K562 (cell line): Measurements from ENCODE around the gene HINT2. TPM values are rescaled to one million over a fixed set of nuclear protein-coding genes. Genes with fewer than 3 reads are reported as not detected.

Source experiments
- ATAC-seq: fragments of 200-7000 bp; cut with Tn5 transposase; 3 replicates; pipeline ENCODE4 v1.9.1; 2020; ENCODE audit warnings: moderate library complexity
- BruUV-seq: library from RNA; stranded (reverse); fragments of 400-500 nt; replicated peaks from 2 replicates; lab custom pipeline; 2021; lab: Mats Ljungman, UMichigan
- CTCF ChIA-PET: fragments of 300-600 bp; formaldehyde crosslinking; extraction: SDS; loops from one replicate; lab custom pipeline; 2021; ENCODE audit warnings: low intra/inter-chr PET ratio; lab: Yijun Ruan, JAX
- POLR2A ChIA-PET: fragments of 300-600, 350-650 bp; sonication (Branson Sonifier 250); formaldehyde crosslinking; extraction: SDS; loops from one replicate; lab custom pipeline; 2021; ENCODE audit warnings: antibody characterized with exemption, inconsistent platforms; lab: Yijun Ruan, JAX
- DNase-seq, 4 experiments: peaks; one replicate each; pipeline versions ENCODE4 v3.0.0 to v3.0.0-alpha.2; 2011 to 2018; ENCODE audit warnings: low spot score in 3 of 4, mixed read lengths in 3 of 4; ENCODE audit errors: extremely low read depth in 1 of 4
- FAIRE-seq: peaks from 2 replicates; lab custom pipeline; 2011; peaks lifted over from hg19 to GRCh38; lab: Jason Lieb, UNC
- H2AFZ ChIP-seq: 2 replicates; pipeline ENCODE4 v1.6.0; 2011; ENCODE audit warnings: low read depth, low read length, control low read depth, inconsistent platforms
- H3K27ac ChIP-seq: fragments of 200-600 bp; 3 replicates; pipeline ENCODE4 v1.8.0; 2011; ENCODE audit warnings: low read depth, mild to moderate bottlenecking, control low read depth, inconsistent platforms, low read length, moderate library complexity, mixed read lengths; ENCODE audit errors: extremely low read depth
- H3K27me3 ChIP-seq, 2 experiments: fragments of 300-600 bp in 1 of 2; 2 replicates in 1 of 2; 3 replicates in 1 of 2; pipeline versions ENCODE4 v1.6.0 to v1.8.0; 2011; ENCODE audit warnings: inconsistent platforms in 2 of 2, low read length in 2 of 2, mild to moderate bottlenecking in 1 of 2, mixed read lengths in 1 of 2, moderate library complexity in 1 of 2; ENCODE audit not compliant: control insufficient read depth in 2 of 2, insufficient read depth in 2 of 2
- H3K36me3 ChIP-seq: fragments of 300-600 bp; 3 replicates; pipeline ENCODE4 v1.8.0; 2011; ENCODE audit warnings: mild to moderate bottlenecking, low read length, inconsistent platforms; ENCODE audit not compliant: control insufficient read depth, insufficient read depth
- H3K4me1 ChIP-seq, 2 experiments: fragments of 200-600 bp in 1 of 2; replicated peaks in 1 of 2; 2 replicates in 1 of 2; 3 replicates in 1 of 2; pipeline versions ENCODE4 v1.5.1 to v1.8.0; 2011; ENCODE audit warnings: inconsistent platforms in 2 of 2, low read length in 2 of 2, mild to moderate bottlenecking in 1 of 2, mixed read lengths in 1 of 2, moderate library complexity in 1 of 2; ENCODE audit not compliant: control insufficient read depth in 2 of 2, insufficient read depth in 2 of 2
- H3K4me2 ChIP-seq: 2 replicates; pipeline ENCODE4 v1.6.1; 2011; ENCODE audit warnings: low read length, control low read depth, inconsistent platforms, mixed read lengths; ENCODE audit not compliant: insufficient read depth
- H3K4me3 ChIP-seq: fragments of 200-600 bp; sonication (generic), shearing (Covaris generic); 2 replicates; pipeline ENCODE4 v1.5.1; 2016; ENCODE audit warnings: control low read depth, inconsistent platforms
- H3K79me2 ChIP-seq: fragments of 200-600 bp; 3 replicates; pipeline ENCODE4 v1.8.0; 2011; ENCODE audit warnings: low read length, inconsistent platforms; ENCODE audit not compliant: control insufficient read depth, insufficient read depth
- H3K9ac ChIP-seq, 2 experiments: 2 replicates each; pipeline versions ENCODE4 v1.6.0 to v1.6.1; 2011; ENCODE audit warnings: low read depth in 2 of 2, low read length in 2 of 2, control low read depth in 1 of 2, inconsistent platforms in 1 of 2, mild to moderate bottlenecking in 1 of 2, mixed read lengths in 1 of 2; ENCODE audit not compliant: insufficient read depth in 1 of 2
- H3K9me1 ChIP-seq: one replicate; pipeline ENCODE4 v1.6.0; 2011; ENCODE audit warnings: inconsistent platforms, mild to moderate bottlenecking, low read length, moderate library complexity; ENCODE audit not compliant: control insufficient read depth, insufficient read depth
- H3K9me3 ChIP-seq: replicated peaks from 2 replicates; pipeline ENCODE4 v1.5.1; 2011; ENCODE audit warnings: low read depth, low read length, inconsistent platforms; ENCODE audit not compliant: control insufficient read depth, insufficient read depth
- H4K20me1 ChIP-seq: replicated peaks from 2 replicates; pipeline ENCODE4 v1.6.1; 2011; ENCODE audit warnings: low read length, inconsistent platforms, mixed read lengths; ENCODE audit not compliant: control insufficient read depth, insufficient read depth
- CSDE1 ChIP-seq, 2 experiments: fragments of 450-650 bp; IDR thresholded peaks; 2 replicates each; pipeline ENCODE4 v1.6.1; 2016; ENCODE audit warnings: mild to moderate bottlenecking in 1 of 2
- FOXJ3 ChIP-seq: sonication (generic); formaldehyde crosslinking; IDR thresholded peaks from 2 replicates; pipeline ENCODE4 v1.4.0; 2020; ENCODE audit warnings: mild to moderate bottlenecking, missing genetic modification reagents
- GATAD2A ChIP-seq: fragments of 450-650 bp; IDR thresholded peaks from 2 replicates; pipeline ENCODE4 v1.6.1; 2017
- HMG20B ChIP-seq: fragments of 250-450 bp; sonication (Bioruptor Pico); IDR thresholded peaks from 2 replicates; pipeline ENCODE4 v1.5.0; 2021; ENCODE audit warnings: mild to moderate bottlenecking
- HOMEZ ChIP-seq: fragments of 250-450 bp; sonication (Bioruptor Pico); IDR thresholded peaks from 2 replicates; pipeline ENCODE4 v1.4.0; 2020; ENCODE audit warnings: mild to moderate bottlenecking, moderate library complexity
- MIER1 ChIP-seq: fragments of 450-650 bp; IDR thresholded peaks from 2 replicates; pipeline ENCODE4 v1.6.1; 2016; ENCODE audit warnings: antibody characterized with exemption, mild to moderate bottlenecking, low read depth
- NCOR1 ChIP-seq: fragments of 450-650 bp; IDR thresholded peaks from 2 replicates; pipeline ENCODE4 v1.6.1; 2016; ENCODE audit warnings: mild to moderate bottlenecking, moderate library complexity
- PURB ChIP-seq: sonication (generic); formaldehyde crosslinking; IDR thresholded peaks from 2 replicates; pipeline ENCODE4 v1.9.0; 2021; ENCODE audit warnings: low read depth, mild to moderate bottlenecking, missing genetic modification reagents
- RBM39 ChIP-seq: fragments of 200-400 bp; formaldehyde crosslinking; optimal IDR thresholded peaks from 2 replicates; pipeline ENCODE3; 2018; ENCODE audit warnings: low read depth, low read length
- SLC30A9 ChIP-seq: fragments of 250-450 bp; sonication (Bioruptor Pico); IDR thresholded peaks from 2 replicates; pipeline ENCODE4 v1.8.0; 2022; ENCODE audit warnings: mild to moderate bottlenecking, moderate library complexity
- SPI1 ChIP-seq: IDR thresholded peaks from 2 replicates; pipeline ENCODE4 v1.6.1; 2011; ENCODE audit warnings: low read depth, low read length, control low read depth, borderline replicate concordance
- ZBTB11 ChIP-seq, 3 experiments: fragments of 200-800 bp in 1 of 3; fragments of 250-450 bp in 1 of 3; fragments of 450-650 bp in 1 of 3; sonication (Bioruptor Pico) in 1 of 3; sonication (Bioruptor generic) in 1 of 3; formaldehyde crosslinking in 1 of 3; IDR thresholded peaks; 2 replicates each; pipeline versions ENCODE4 v1.6.1 to v1.8.0; 2016 to 2022; ENCODE audit warnings: mild to moderate bottlenecking in 2 of 3, missing genetic modification characterization in 2 of 3, missing compliant biosample characterization in 1 of 3, moderate library complexity in 1 of 3
- ZNF165 ChIP-seq: fragments of 250-450 bp; sonication (Bioruptor Pico); IDR thresholded peaks from 2 replicates; pipeline ENCODE4 v1.4.0; 2020; ENCODE audit warnings: borderline replicate concordance
- WGBS: fragments of 100-300 bp; shearing (Covaris generic); methylation state at CpG from one replicate; pipeline ENCODE4 v1.1.6; 2016; ENCODE audit warnings: low coverage, mixed read lengths; ENCODE audit not compliant: insufficient coverage; ENCODE audit errors: missing lambda C conversion rate; 5-methylcytosine and 5-hydroxymethylcytosine counted together
- in situ Hi-C: fragments of 300-500 bp; cut with MboI; formaldehyde crosslinking; loops from 4 replicates; pipeline ENCODE4 v1.15.0; 2018; ENCODE audit warnings: inconsistent platforms, mixed read lengths
- intact Hi-C: fragments of 100-400 bp; cut with micrococcal nuclease; formaldehyde crosslinking; loops from 2 replicates; pipeline ENCODE4 v1.14.2; 2022
- polyA plus RNA-seq, 8 experiments: library from polyadenylated mRNA; depleted of rRNA in 4 of 8; stranded (reverse) in 5 of 8; unstranded in 3 of 8; fragments of >200 nt; fragmentation: Nextera tagmentation in 2 of 8; fragmentation: Illumina TruSeq in 1 of 8; extraction: Ambion mirVana in 2 of 8; extraction: Trizol in 1 of 8; gene quantifications; 2 replicates each; pipeline versions ENCODE4 v1.2.1 to v1.2.3, GENCODE V29; 2011 to 2014; ENCODE audit warnings: inconsistent platforms in 1 of 8, missing spikeins in 1 of 8
- total RNA-seq, 7 experiments: library from RNA; depleted of rRNA in 6 of 7; stranded (reverse); fragments of >200 nt in 6 of 7; fragmentation: Illumina TruSeq in 2 of 7; extraction: Trizol in 2 of 7; gene quantifications; 2 replicates each; pipeline versions ENCODE4 v1.2.1 to v1.2.3, GENCODE V29; 2011 to 2021; ENCODE audit warnings: low replicate concordance in 1 of 7

Gene HINT2
- total and polyA plus RNA-seq, 9 of the 15 experiments (the other 6 are each of a cell fraction or from before 2014, with no cell fraction given), result 5.6 to 44.1 (median 27.9) TPM

DNA sequence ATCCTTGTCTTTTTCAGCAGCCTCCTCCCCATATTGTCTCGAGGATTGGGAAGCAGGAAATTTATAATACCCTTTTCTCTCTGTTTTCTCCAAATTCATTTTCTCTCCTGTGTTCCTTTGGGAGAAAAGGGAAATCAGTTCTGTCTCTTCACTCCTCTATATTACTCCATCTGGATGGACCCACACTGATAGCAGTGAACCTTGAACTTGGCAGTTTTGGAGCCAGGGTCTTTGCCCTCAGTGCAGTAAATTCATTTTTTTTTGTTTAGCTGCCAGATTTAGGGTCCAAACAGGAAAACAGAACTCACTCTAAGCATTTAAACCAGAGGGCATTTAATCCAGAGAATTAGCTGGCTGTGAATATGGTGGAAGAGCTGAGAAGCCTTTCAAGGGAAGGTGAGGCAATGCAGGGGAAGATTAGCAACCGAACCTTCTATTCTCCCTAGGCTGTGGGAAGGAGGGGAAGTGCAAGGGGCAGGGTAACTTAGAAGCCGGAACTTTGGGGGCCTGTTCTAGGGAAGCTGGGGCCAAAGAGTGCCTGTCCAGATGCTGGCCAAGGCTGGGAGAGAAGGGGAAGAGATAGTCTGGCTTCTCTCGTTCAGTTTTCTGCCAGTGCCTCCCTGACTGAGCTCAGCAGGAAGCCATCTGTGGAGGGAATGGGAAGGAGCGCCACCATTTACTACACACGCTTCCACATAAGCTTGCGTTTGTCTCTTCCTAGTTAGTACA lies 39.8 kb downstream of the HINT2 start:
- no TSS peak for BruUV-seq
- peak overlapping the region; percentile 73; the same call in 2 of the 3 replicates for H3K27ac ChIP-seq
- H3K27me3 ChIP-seq, result no peaks in the 10 kb centered on the region
- peak overlapping the region; percentile 75; the same call in 1 of the 2 replicates for H2AFZ ChIP-seq
- no peak for TF ChIP-seq GATAD2A
- TF ChIP-seq ZBTB11 (CRISPR knock-in tag; IDR thresholded peaks at IDR 0.05), result 0 out of 6 replicates have a peak, but pooled peaks of 1 of the 3 experiments have one; percentile 15
- TF ChIP-seq CSDE1 (IDR thresholded peaks at IDR 0.05), result no peak
- no peak for TF ChIP-seq MIER1
- no peak for TF ChIP-seq SLC30A9 (CRISPR knock-in tag)
- TF ChIP-seq SPI1, result peak; percentile 67; the same call in 1 of the 2 replicates
- no peak for TF ChIP-seq NCOR1
- no peak for TF ChIP-seq PURB
- no peak for TF ChIP-seq HMG20B
- no peak for TF ChIP-seq RBM39
- TF ChIP-seq HOMEZ (CRISPR knock-in tag), result no peak
- no peak for TF ChIP-seq ZNF165 (CRISPR knock-in tag)
- no peak for TF ChIP-seq FOXJ3 (CRISPR knock-in tag)
- H3K9me3 ChIP-seq, result no peaks in the 10 kb centered on the region
- peaks cover 6 to 23% of the 10 kb centered on the region in 2 experiments; a peak in 4 of 5 replicates for H3K4me1 ChIP-seq
- ChIA-PET CTCF (no interaction called here), POLR2A (interaction anchor here (0.9 to 1.1 kb wide), 3 partner anchors 8 to 36 kb away, joined by 3 to 4 read pairs (median 3); no protein-coding TSS in a partner anchor)
- in situ Hi-C loops (no loop called here), intact Hi-C loops (loop anchor here (5.0 kb wide), 1 partner anchor 38 kb away; no protein-coding TSS in a partner anchor)
- H3K9me1 ChIP-seq, result no peaks in the 10 kb centered on the region
- peak overlapping the region; percentile 62 for H3K4me2 ChIP-seq
- FAIRE-seq, result peak; percentile 75
- H3K79me2 ChIP-seq, result peaks cover 9% of the 10 kb centered on the region
- peak; percentile 81 for ATAC-seq
- 0 out of 3 replicates have a peak, but pooled peaks cover 4% of the 10 kb centered on the region for H3K36me3 ChIP-seq
- H4K20me1 ChIP-seq, result no peaks in the 10 kb centered on the region
- H3K9ac ChIP-seq, result peak overlapping the region; percentile 51 to 84; a peak in 3 of 4 replicates
- DNase-seq, result peak in 2 of 4 experiments; percentile 13 to 29
- WGBS, result 27% methylated on average over 7 of the region's 7 CpGs
- no peak overlapping the region for H3K4me3 ChIP-seq
